AG08395 (cell line): ENCODE measurements around the gene ELOVL5.

Experiments
- DNase-seq: peaks from one replicate; pipeline ENCODE4 v3.0.0; 2012; ENCODE audit warnings: mixed read lengths, low spot score

ELOVL5 gene

DNA sequence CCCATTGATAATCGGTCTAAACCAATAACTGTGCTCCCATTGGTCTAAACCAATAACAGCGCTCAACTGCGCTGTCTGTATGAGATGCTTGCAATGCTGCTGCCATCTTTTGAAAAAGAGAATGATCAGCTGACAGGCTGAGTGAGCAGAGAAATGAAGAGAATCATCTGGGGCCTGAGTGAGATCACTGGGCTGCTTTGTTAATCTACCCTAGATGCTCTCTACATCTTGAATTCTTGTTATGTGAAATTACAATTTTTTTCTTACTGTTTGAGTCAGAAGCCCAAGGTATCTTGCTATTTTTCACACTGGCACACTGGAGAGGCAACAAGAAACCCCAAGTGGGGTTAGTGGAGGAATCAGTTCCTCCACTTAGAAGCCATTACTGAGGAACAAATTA lies 108.6 kb downstream of the ELOVL5 start:
- DNase-seq = no peak

DNA sequence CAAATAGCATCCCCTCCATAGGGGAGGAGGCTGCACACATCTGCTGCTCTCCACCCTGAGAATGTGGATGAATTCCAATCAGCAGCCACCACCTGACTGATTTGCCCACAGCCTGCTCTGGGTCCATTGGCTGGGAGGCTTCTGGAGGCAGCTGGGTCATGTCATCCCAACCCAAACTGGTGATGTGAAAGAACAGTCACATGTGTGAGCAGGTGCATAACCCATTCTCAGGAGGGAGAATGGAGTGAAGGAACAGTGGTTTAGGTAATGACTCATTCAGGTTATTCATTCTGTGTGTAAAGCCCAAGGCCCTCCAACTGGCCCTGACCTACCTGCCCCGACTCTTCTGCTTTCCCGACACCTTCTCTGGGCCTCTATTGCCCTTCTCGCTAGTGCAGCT lies 109.2 kb downstream of the ELOVL5 start:
- DNase-seq = no peak

DNA sequence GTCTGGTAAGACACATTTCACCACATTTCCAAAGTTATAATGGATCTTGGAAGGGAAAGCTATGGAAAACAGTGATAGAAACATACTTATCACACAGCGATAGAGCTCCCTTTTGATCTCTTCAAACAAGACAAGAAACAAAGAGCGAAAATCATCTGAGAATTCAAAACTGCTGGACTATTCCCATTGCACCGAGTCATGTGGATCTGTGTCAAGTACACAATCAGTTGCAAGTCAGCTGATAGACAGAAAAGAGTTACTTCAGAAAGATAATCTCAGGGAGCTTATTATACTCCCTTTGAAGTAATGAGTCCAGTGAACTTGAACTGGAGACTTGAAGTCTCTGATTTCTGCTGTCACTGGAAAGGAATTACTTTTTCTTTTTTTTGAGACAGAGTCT lies 110.4 kb downstream of the ELOVL5 start:
- DNase-seq = no peak

DNA sequence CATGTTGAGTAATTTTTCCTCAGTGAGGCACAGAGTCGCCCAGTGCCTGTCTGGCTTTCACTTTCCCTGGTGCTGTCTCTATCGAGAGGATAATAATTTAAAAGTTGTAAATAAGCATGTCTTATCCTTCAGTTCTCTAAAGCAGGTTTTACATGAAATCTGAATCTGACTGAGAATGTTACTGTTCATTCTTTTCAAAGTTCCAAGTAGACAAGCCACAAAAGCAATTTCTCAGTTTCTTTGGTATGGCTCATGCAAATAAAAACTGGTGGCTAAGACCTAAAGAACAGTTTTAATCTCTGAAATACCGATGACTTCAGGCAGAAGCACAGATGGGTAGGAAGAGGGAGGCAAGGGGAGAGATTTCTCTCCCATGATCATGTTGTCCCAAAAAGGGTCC lies 112.5 kb downstream of the ELOVL5 start:
- DNase-seq = no peak

DNA sequence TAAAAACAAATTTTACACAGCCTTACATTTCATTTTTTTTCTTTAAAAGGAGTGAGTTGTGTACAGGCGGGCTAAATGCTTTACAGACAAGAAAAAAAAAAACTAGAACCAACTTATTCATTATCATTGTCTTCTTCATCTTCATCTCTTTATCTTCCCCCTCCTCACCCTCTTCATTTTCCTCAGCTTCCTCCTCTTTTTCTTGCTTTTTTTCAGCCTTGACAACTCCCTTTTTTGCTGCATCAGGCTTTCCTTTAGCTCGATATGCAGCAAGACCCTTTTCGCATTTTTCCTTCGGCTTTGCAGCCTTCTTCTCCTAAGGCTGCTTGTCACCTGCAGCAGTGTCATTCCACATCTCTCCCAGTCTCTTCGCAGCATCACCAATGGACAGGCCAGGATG lies 113.2 kb downstream of the ELOVL5 start:
- no peak for DNase-seq

DNA sequence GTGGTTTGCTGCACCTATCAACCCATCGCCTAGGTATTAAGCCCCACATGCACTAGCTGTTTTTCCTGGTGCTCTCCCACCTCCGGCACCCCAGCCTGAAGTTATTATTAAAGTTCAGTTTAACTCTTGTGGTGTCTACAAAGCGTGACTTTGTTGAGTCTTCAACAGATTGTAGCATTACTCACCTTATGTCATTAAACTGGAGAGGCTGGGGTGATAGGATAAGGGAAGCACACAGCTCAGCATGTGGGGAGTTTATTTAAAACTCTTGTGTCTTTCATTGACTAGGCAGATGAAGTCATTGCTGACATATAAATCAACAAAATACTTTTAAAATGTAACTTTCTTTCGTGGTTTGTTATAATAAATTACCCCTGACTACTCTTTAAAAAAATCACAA lies 115.4 kb downstream of the ELOVL5 start:
- DNase-seq = no peak

DNA sequence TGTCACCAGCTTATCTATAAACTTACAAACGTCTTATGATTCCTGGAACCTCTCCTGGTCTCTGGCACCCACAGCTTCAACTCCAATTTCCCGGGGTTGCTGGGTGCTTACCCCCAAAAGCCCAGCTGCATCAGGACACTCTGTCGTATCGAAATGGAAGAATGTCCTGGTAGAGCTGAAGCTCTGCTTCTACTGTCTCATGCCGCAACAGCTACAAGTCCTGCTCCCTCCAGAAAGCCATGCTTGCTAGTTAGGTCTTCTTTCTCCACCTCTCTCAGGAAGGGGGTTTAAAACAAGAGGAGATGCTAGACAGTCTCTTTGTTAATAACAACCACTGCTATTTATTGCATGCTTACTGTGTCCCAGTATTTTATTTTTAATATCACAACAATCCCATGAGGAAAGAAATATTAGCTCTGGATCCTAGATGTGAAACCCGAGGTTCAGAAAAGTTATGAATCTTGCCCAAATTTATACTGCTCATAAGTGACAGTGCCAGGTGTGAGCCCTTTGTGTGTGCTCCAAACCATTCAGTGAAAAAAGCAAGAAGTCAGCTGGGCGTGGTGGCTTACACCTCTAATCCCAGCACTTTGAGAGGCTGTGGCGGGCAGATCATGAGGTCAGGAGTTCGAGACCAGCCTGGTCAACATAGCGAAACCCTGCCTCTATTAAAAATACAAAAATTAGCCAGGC lies 117.8 kb downstream of the ELOVL5 start:
- DNase-seq = no peak

DNA sequence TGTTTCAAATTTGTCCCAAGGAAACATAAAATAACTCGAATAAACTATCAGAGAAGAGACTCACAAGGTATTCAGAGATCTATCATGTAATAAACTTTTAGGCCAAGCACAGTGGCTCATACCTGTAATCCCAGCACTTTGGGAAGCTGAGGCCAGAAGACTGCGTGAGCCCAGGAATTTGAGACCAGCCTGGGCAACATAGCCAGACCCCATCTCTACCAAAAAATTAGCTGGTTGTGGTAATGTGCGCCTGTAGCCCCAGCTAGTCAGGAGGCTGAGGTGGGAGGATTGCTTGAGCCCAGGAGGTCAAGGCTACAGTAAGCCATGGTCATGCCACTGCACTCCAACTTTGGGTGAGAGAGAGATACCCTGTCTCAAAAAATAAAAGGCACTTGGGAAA lies 120.9 kb downstream of the ELOVL5 start:
- no peak for DNase-seq

DNA sequence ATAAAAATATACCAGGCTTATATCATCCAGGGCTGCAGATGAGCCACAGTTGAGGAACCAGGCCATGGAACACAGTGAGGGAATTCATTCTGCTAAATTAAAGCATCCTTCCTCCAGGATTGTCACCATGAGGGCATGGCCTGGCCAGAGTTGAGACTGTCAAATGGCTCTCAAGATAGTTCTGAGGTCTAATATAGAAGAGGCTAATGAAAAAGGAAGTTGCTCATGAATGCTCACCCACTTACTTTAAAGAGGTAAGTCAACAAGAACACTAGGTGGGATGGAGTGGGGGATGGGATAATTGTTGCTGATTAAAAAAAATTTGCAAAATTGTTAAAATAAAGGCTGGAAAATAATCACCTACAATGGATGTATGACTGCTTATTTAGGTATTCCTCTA lies 128.1 kb downstream of the ELOVL5 start:
- no peak for DNase-seq
